Loucy (cell line): ENCODE data around the gene TFCP2L1.
"Not testable (repeated sequence)": the region's sequence is repeated elsewhere in the genome, so short reads cannot be mapped to it uniquely, and the experiment has no call there.

Experiments used
- H2AFZ ChIP-seq: fragments of 200-600 bp; sonication (generic); 2 replicates; pipeline ENCODE4 v1.6.0; 2016; ENCODE audit warnings: antibody characterized with exemption, mild to moderate bottlenecking, low read length, moderate library complexity
- H3F3A ChIP-seq: fragments of 200-600 bp; 2 replicates; pipeline ENCODE4 v1.6.0; 2016; ENCODE audit warnings: antibody characterized with exemption, low read depth, mild to moderate bottlenecking
- H3K27me3 ChIP-seq: fragments of 200-600 bp; sonication (generic); 2 replicates; pipeline ENCODE4 v1.6.1; 2014; ENCODE audit warnings: low read length, mild to moderate bottlenecking; ENCODE audit not compliant: insufficient read depth, poor library complexity, severe bottlenecking
- H3K36me3 ChIP-seq: fragments of 200-600 bp; sonication (generic); 2 replicates; pipeline ENCODE4 v1.6.1; 2016; ENCODE audit warnings: low read length; ENCODE audit not compliant: insufficient read depth
- H3K4me1 ChIP-seq: fragments of 200-600 bp; sonication (generic); 2 replicates; pipeline ENCODE4 v1.5.1; 2014; ENCODE audit warnings: low read length, mild to moderate bottlenecking; ENCODE audit not compliant: insufficient read depth, poor library complexity, severe bottlenecking
- H3K4me2 ChIP-seq: fragments of 200-600 bp; sonication (generic); 2 replicates; pipeline ENCODE4 v1.6.0; 2014; ENCODE audit warnings: antibody characterized with exemption, low read length, low read depth, mild to moderate bottlenecking; ENCODE audit not compliant: poor library complexity, severe bottlenecking
- H3K4me3 ChIP-seq: fragments of 200-600 bp; sonication (generic); 2 replicates; pipeline ENCODE4 v1.5.1; 2014; ENCODE audit warnings: low read length, mild to moderate bottlenecking, mixed read lengths; ENCODE audit not compliant: poor library complexity, severe bottlenecking
- H3K79me2 ChIP-seq: fragments of 200-600 bp; sonication (generic); 2 replicates; pipeline ENCODE4 v1.6.1; 2014; ENCODE audit warnings: low read length; ENCODE audit not compliant: insufficient read depth
- H3K9ac ChIP-seq: fragments of 200-600 bp; sonication (generic); 2 replicates; pipeline ENCODE4 v1.6.0; 2014; ENCODE audit warnings: mild to moderate bottlenecking, low read depth, low read length, moderate library complexity; ENCODE audit not compliant: poor library complexity, severe bottlenecking
- H3K9me2 ChIP-seq: fragments of 200-600 bp; sonication (generic); replicated peaks from 2 replicates; pipeline ENCODE4 v1.6.1; 2016; ENCODE audit warnings: low read depth, low read length, mixed read lengths
- H3K9me3 ChIP-seq: fragments of 200-600 bp; sonication (generic); 2 replicates; pipeline ENCODE4 v1.6.1; 2014; ENCODE audit warnings: mild to moderate bottlenecking, antibody characterized with exemption, low read length, low read depth; ENCODE audit not compliant: insufficient read depth
- H4K20me1 ChIP-seq: fragments of 200-600 bp; sonication (generic); 2 replicates; pipeline ENCODE4 v1.6.0; 2014; ENCODE audit warnings: antibody characterized with exemption, low read length, mild to moderate bottlenecking; ENCODE audit not compliant: insufficient read depth, poor library complexity, severe bottlenecking
- EZH2phosphoT487 ChIP-seq: fragments of 200-600 bp; IDR thresholded peaks from 2 replicates; pipeline ENCODE4 v1.6.1; 2018; ENCODE audit warnings: antibody characterized with exemption, mild to moderate bottlenecking, moderate library complexity, borderline replicate concordance
- TF ChIP-seq, protein P1 (sequence below): fragments of 200-600 bp; sonication (generic); conservative IDR thresholded peaks from 2 replicates; pipeline ENCODE4 v1.5.1; 2014; ENCODE audit warnings: mild to moderate bottlenecking, antibody characterized with exemption, low read length

TFCP2L1 gene

DNA sequence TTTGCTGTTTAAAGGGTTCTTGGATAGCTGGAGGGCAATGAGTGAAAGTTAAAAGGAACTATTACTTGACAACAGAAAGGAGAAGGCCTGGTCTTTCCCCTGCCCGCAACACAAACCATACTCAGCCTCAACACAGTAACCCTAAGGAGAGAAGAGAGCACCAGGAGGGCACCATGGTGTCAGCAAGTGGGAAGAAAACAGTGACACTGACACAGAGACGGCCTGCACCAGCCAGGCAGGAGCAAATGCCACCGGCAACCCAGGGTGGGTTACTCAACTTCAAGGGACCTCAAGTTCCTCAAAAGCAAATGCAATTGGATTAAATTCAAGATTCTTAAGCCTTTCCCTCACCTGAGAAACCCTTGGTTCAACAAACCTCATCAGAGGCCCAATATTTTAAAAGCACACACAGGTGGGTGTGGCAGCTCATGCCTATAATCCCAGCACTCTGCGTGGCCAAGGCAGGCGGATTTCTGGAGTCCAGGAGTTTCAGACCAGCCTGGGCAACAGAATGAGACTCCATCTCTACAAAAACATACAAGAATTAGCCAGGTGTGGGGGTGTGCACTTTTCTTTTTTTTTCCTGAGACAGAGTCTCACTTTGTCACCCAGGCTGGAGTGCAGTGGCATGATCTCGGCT is 52.3 kb downstream of the TFCP2L1 start:
- H2AFZ ChIP-seq = no peak overlapping the region
- H3K4me3 ChIP-seq = no peak overlapping the region
- H3K4me2 ChIP-seq = no peak overlapping the region
- H3K27me3 ChIP-seq = no peaks in the 10 kb centered on the region
- TF ChIP-seq, protein P1, sequence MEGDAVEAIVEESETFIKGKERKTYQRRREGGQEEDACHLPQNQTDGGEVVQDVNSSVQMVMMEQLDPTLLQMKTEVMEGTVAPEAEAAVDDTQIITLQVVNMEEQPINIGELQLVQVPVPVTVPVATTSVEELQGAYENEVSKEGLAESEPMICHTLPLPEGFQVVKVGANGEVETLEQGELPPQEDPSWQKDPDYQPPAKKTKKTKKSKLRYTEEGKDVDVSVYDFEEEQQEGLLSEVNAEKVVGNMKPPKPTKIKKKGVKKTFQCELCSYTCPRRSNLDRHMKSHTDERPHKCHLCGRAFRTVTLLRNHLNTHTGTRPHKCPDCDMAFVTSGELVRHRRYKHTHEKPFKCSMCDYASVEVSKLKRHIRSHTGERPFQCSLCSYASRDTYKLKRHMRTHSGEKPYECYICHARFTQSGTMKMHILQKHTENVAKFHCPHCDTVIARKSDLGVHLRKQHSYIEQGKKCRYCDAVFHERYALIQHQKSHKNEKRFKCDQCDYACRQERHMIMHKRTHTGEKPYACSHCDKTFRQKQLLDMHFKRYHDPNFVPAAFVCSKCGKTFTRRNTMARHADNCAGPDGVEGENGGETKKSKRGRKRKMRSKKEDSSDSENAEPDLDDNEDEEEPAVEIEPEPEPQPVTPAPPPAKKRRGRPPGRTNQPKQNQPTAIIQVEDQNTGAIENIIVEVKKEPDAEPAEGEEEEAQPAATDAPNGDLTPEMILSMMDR = no peak
- no peak for TF ChIP-seq EZH2phosphoT487
- H3K79me2 ChIP-seq = no peaks in the 10 kb centered on the region
- H3K4me1 ChIP-seq = no peaks in the 10 kb centered on the region
- H3K9me2 ChIP-seq = no peaks in the 10 kb centered on the region
- no peak overlapping the region for H3K9ac ChIP-seq
- H3K36me3 ChIP-seq = no peaks in the 10 kb centered on the region
- no peaks in the 10 kb centered on the region for H4K20me1 ChIP-seq
- no peaks in the 10 kb centered on the region for H3K9me3 ChIP-seq
- no peaks in the 10 kb centered on the region for H3F3A ChIP-seq

DNA sequence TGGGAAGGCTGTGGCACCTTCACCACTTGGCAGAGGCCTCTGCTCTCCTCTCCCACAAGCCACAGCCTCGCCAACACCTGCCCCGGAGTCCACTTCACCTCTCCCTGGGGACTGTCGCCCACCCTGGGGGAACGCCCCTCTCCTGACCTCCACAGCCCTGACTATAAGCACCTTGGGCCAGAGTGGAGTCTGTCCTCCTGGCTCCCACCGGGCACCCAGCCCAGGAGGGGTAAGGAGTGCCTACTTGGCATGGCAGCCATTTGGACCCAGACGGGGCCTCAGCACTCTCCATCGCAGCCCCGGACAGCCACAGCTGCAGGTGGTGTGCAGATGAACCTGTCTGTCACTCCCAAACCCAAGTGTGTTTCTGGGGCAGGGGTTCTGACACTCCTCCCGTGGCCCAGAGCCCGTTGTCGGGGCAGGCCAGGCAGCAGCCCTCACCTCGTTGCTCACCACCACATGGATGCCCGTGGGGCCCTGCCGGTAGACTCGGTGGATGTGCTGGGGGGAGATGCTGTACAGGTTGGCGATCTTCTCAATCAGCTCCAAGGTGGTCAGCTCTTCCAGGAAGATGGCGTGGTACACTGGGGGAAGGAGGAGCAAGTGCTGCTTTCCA is 53.5 kb downstream of the TFCP2L1 start:
- Histone ChIP-seq H3K9me3 (no peaks in the 10 kb centered on the region), H3K9me2 (no peaks in the 10 kb centered on the region), H4K20me1 (no peaks in the 10 kb centered on the region), H3K79me2 (no peaks in the 10 kb centered on the region), H3K4me3 (no peak overlapping the region), H3K9ac (no peak overlapping the region), H3K27me3 (no peaks in the 10 kb centered on the region), H3F3A (no peaks in the 10 kb centered on the region), H3K4me2 (no peak overlapping the region), H2AFZ (no peak overlapping the region), H3K36me3 (no peaks in the 10 kb centered on the region), H3K4me1 (no peaks in the 10 kb centered on the region)
- no peak for TF ChIP-seq EZH2phosphoT487
- TF ChIP-seq, protein P1 = no peak

DNA sequence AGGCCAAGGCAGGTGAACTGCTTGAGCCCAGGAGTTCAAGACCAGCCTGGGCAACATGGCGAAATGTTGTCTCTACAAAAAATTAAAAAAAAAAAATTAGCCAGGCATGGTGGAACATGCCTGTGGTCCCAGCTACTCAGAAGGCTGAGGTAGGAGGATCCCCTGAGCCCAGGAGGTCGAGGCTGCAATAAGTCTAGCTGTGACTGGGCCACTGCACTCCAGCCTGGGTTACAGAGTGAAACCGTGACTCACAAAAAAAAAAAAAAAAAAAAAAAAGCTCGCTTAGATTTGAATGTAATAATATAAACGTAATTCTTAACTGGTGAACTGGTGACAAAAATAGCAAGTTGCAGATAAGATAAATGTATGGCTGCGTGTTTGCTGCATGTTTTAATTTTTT is 56.5 kb downstream of the TFCP2L1 start:
- no peak overlapping the region for H2AFZ ChIP-seq
- no peak overlapping the region for H3K4me3 ChIP-seq
- TF ChIP-seq, protein P1 = no peak
- no peak for TF ChIP-seq EZH2phosphoT487
- H3K4me2 ChIP-seq = no peak overlapping the region
- no peaks in the 10 kb centered on the region for H3K4me1 ChIP-seq
- no peaks in the 10 kb centered on the region for H3K9me3 ChIP-seq
- no peaks in the 10 kb centered on the region for H3K27me3 ChIP-seq
- no peaks in the 10 kb centered on the region for H3K79me2 ChIP-seq
- no peaks in the 10 kb centered on the region for H3F3A ChIP-seq
- H4K20me1 ChIP-seq = no peaks in the 10 kb centered on the region
- no peaks in the 10 kb centered on the region for H3K9me2 ChIP-seq
- no peaks in the 10 kb centered on the region for H3K36me3 ChIP-seq
- H3K9ac ChIP-seq = no peak overlapping the region

DNA sequence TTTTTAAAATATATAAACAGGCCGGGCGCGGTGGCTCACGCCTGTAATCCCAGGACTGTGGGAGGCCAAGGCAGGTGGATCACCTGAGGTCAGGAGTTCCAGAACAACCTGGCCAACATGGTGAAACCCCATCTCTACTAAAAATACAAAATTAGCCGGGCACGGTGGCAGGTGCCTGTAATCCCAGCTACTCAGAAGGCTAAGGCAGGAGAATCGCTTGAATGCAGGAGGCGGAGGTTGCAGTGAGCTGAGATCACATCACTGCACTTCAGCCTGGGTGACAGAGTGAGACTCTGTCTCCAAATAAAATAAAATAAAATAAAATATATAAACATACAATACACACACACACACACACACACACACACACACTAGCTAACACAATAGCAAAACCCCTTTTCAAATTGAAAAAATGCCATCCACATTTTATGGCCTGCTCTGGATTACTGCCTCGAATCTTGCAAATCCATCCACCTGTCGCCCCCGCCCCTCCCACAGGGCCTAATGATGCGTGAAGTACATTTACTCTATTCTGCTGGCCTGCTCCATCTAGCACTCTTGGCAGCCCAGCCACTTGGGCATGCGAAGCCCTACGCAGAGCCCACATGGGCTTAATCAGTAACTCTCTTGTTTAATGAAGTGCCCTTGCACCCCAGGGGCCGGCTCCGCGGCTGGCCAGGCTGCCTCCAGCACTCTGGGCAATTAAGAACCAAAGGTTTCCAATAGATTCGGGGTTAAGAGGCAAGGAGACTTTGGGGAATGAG is 57.4 kb downstream of the TFCP2L1 start:
- H3K4me3 ChIP-seq, H4K20me1 ChIP-seq, H3K4me1 ChIP-seq, H3K27me3 ChIP-seq, H2AFZ ChIP-seq, H3K9me3 ChIP-seq, H3F3A ChIP-seq, H3K9ac ChIP-seq, H3K36me3 ChIP-seq, H3K79me2 ChIP-seq, H3K4me2 ChIP-seq, H3K9me2 ChIP-seq: not testable (repeated sequence)

DNA sequence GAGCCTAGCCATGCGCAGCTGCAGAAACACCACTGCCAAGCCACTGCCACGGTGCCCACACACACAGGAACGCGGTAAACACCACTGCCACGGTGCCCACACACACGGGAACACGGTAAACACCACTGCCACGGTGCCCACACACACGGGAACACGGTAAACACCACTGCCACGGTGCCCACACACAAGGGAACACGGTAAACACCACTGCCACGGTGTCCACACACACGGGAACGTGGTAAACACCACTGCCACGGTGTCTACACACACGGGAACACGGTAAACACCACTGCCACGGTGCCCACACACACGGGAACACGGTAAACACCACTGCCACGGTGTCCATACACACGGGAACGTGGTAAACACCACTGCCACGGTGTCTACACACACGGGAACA is 59.3 kb downstream of the TFCP2L1 start:
- H3K4me2 ChIP-seq, H3F3A ChIP-seq, H4K20me1 ChIP-seq, H3K9ac ChIP-seq, H2AFZ ChIP-seq, H3K4me3 ChIP-seq, H3K79me2 ChIP-seq, H3K9me3 ChIP-seq, H3K36me3 ChIP-seq, H3K4me1 ChIP-seq, H3K9me2 ChIP-seq, H3K27me3 ChIP-seq: not testable (repeated sequence)
